HCT116 (cell line): Measurements from ENCODE around the gene VAV2. TPM values are rescaled to one million over a fixed set of nuclear protein-coding genes. Genes with fewer than 3 reads are reported as not detected.

Experiments
- ATAC-seq: fragments of 200-7000 bp; cut with Tn5 transposase; 2 replicates; pipeline ENCODE4 v1.9.1; 2020; ENCODE audit warnings: mild to moderate bottlenecking, moderate library complexity
- BruUV-seq: library from RNA; stranded (reverse); fragments of 400-500 nt; replicated peaks from 2 replicates; lab custom pipeline; 2021; lab: Mats Ljungman, UMichigan
- CTCF ChIA-PET: fragments of 300-600 bp; sonication (Branson Sonifier 250); formaldehyde crosslinking; loops from one replicate; lab custom pipeline; 2021; ENCODE audit warnings: antibody characterized with exemption; lab: Charles Lee
- POLR2A ChIA-PET: fragments of 300-600, 350-600 bp; sonication (Branson Sonifier 250); formaldehyde crosslinking; loops from one replicate; lab custom pipeline; 2021; ENCODE audit warnings: antibody characterized with exemption; lab: Charles Lee
- RAD21 ChIA-PET, 2 experiments: fragments of 300-600 bp; sonication (Branson Sonifier 250); formaldehyde crosslinking; loops; one replicate each; lab custom pipeline; 2023; ENCODE audit warnings: low total read pairs in 2 of 2; ENCODE audit not compliant: uncharacterized antibody in 2 of 2, unreplicated experiment in 2 of 2, low non-redundant PET in 1 of 2; lab: Charles Lee
- DNase-seq: peaks from one replicate; pipeline ENCODE4 v3.0.0-alpha.2; 2010; ENCODE audit warnings: low read depth, low spot score
- H2AFZ ChIP-seq: fragments of 200-600 bp; shearing (Covaris generic), sonication (generic); 2 replicates; pipeline ENCODE4 v1.6.1; 2017; ENCODE audit warnings: low read depth, mixed run types, mixed read lengths, antibody characterized with exemption, low read length; ENCODE audit not compliant: poor library complexity, severe bottlenecking
- H3K27ac ChIP-seq: 2 replicates; pipeline ENCODE4 v1.5.1; 2012; ENCODE audit warnings: low read depth, low read length
- H3K27me3 ChIP-seq: fragments of 200-600 bp; sonication (generic); 2 replicates; pipeline ENCODE4 v1.6.1; 2016; ENCODE audit warnings: mixed run types, low read length, mixed read lengths; ENCODE audit not compliant: insufficient read depth
- H3K36me3 ChIP-seq, 2 experiments: fragments of 200-500 bp in 1 of 2; fragments of 200-600 bp in 1 of 2; sonication (Bioruptor generic) in 1 of 2; sonication (generic) in 1 of 2; 2 replicates each; pipeline versions ENCODE4 v1.5.1 to v1.6.1; 2014 to 2016; ENCODE audit warnings: low read length in 2 of 2, inconsistent platforms in 1 of 2, mixed read lengths in 1 of 2, mixed run types in 1 of 2; ENCODE audit not compliant: insufficient read depth in 2 of 2, control insufficient read depth in 1 of 2
- H3K4me1 ChIP-seq, 2 experiments: fragments of 200-600 bp in 1 of 2; sonication (generic) in 1 of 2; 2 replicates each; pipeline versions ENCODE4 v1.5.1 to v1.6.1; 2012 to 2017; ENCODE audit warnings: low read length in 2 of 2, inconsistent platforms in 1 of 2, mild to moderate bottlenecking in 1 of 2, mixed read lengths in 1 of 2, mixed run types in 1 of 2, moderate library complexity in 1 of 2; ENCODE audit not compliant: insufficient read depth in 2 of 2, control insufficient read depth in 1 of 2
- H3K4me2 ChIP-seq: fragments of 200-600 bp; sonication (generic); 2 replicates; pipeline ENCODE4 v1.6.1; 2017; ENCODE audit warnings: mixed run types, low read length, mixed read lengths
- H3K4me3 ChIP-seq, 2 experiments: fragments of 200-600 bp in 1 of 2; sonication (generic) in 1 of 2; replicated peaks in 1 of 2; 2 replicates each; pipeline ENCODE4 v1.5.1; 2011 to 2016; ENCODE audit warnings: low read length in 2 of 2, control low read depth in 1 of 2, low read depth in 1 of 2, mild to moderate bottlenecking in 1 of 2, mixed read lengths in 1 of 2, mixed run types in 1 of 2
- H3K79me2 ChIP-seq: fragments of 200-600 bp; sonication (generic); 2 replicates; pipeline ENCODE4 v1.6.1; 2017; ENCODE audit warnings: mild to moderate bottlenecking, mixed run types, low read length, moderate library complexity, mixed read lengths; ENCODE audit not compliant: insufficient read depth
- H3K9ac ChIP-seq: fragments of 200-600 bp; sonication (generic); 2 replicates; pipeline ENCODE4 v1.6.1; 2016; ENCODE audit warnings: low read length, mixed read lengths
- H3K9me2 ChIP-seq: fragments of 200-600 bp; sonication (generic), shearing (Covaris generic); 2 replicates; pipeline ENCODE4 v1.6.1; 2017; ENCODE audit warnings: mixed run types, mild to moderate bottlenecking, moderate library complexity; ENCODE audit not compliant: insufficient read depth
- H3K9me3 ChIP-seq, 2 experiments: fragments of 200-500 bp in 1 of 2; fragments of 200-600 bp in 1 of 2; sonication (Bioruptor generic) in 1 of 2; sonication (generic) in 1 of 2; 2 replicates each; pipeline ENCODE4 v1.6.1; 2014 to 2017; ENCODE audit warnings: low read length in 2 of 2, mixed read lengths in 2 of 2, inconsistent platforms in 1 of 2, low read depth in 1 of 2, mild to moderate bottlenecking in 1 of 2, mixed run types in 1 of 2, moderate library complexity in 1 of 2; ENCODE audit not compliant: control insufficient read depth in 1 of 2, insufficient read depth in 1 of 2
- H4K20me1 ChIP-seq: fragments of 200-600 bp; sonication (generic), shearing (Covaris generic); 2 replicates; pipeline ENCODE4 v1.6.1; 2017; ENCODE audit warnings: mixed run types, mild to moderate bottlenecking, moderate library complexity; ENCODE audit not compliant: insufficient read depth
- EZH2phosphoT487 ChIP-seq: fragments of 200-600 bp; IDR thresholded peaks from 2 replicates; pipeline ENCODE4 v1.6.1; 2018; ENCODE audit warnings: antibody characterized with exemption, borderline replicate concordance
- SP1 ChIP-seq: IDR thresholded peaks from 2 replicates; pipeline ENCODE4 v1.6.1; 2012; ENCODE audit warnings: low read depth
- ZNF274 ChIP-seq: fragments of 200-500 bp; sonication (Bioruptor generic); IDR thresholded peaks from 2 replicates; pipeline ENCODE4 v1.6.1; 2014; ENCODE audit warnings: mild to moderate bottlenecking, low read depth, low read length, inconsistent platforms
- intact Hi-C: fragments of 100-400 bp; cut with micrococcal nuclease; formaldehyde crosslinking; loops from 2 replicates; pipeline ENCODE4 v1.10.0; 2022
- total RNA-seq: library from RNA; stranded (reverse); gene quantifications from one replicate; pipeline ENCODE4 v1.2.1, GENCODE V29; 2021; ENCODE audit not compliant: unreplicated experiment
- TF ChIP-seq, protein P1 (sequence below): IDR thresholded peaks from 2 replicates; pipeline ENCODE4 v1.6.1; 2012
- TF ChIP-seq, protein P2 (sequence below), 3 experiments: fragments of 200-600 bp in 1 of 3; sonication (generic) in 1 of 3; IDR thresholded peaks in 2 of 3; conservative IDR thresholded peaks in 1 of 3; 2 replicates each; pipeline ENCODE4 v1.5.1; 2012 to 2017; ENCODE audit warnings: low read depth in 2 of 3, low read length in 2 of 3, antibody characterized with exemption in 1 of 3, borderline replicate concordance in 1 of 3, control low read depth in 1 of 3, mild to moderate bottlenecking in 1 of 3, mixed read lengths in 1 of 3, mixed run types in 1 of 3, moderate library complexity in 1 of 3; ENCODE audit not compliant: insufficient read depth in 1 of 3
- TF ChIP-seq, protein P3 (sequence below): IDR thresholded peaks from 2 replicates; pipeline ENCODE4 v1.6.1; 2012

The VAV2 gene
- total RNA-seq, 1 experiment from 2014 or later, result 33.2 TPM

DNA sequence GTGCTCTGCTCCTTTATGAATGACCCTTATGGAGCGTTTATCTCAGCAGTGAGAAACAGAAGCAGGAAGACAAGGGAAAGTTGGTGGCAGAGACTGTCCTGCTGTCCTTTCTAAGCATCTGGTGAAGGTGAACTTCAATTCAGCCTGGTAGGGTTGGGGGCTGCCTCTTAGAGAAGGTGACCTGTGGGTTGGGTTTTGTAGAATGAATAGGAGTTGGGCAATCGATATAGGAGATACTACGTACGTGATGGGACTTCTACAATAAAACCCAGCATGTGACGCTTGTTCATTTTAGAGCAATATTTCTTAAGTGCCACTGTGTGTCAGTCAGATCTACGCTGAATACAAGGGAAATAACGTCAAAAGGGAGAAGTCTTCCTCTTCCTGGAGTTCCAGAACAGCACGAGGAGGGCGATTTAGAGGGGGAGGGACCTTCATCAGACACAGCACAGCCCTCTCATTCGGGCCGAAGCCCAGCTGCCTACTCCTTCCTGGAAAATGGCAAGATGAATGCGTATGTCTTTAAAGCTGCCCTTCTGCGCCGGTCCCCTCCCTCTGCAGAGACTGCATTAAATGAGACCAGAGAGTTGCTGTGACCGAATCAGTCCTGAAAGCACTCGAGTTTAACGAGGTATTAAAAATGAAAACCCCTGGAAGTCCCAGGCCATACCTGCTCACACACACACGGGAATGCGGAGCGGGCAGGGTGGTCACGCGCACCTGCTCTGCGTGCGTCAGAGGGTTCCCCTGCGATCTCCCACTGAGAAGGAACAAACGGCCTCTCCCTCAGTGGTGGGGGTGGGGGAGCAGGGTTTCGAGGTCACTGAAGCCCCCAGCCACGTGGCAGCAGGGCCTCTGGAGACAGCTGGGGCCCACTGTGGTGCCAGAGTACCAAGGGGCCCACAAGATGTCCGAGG, 168.7 kb downstream of the VAV2 start (continued):
- TF ChIP-seq, protein P1, sequence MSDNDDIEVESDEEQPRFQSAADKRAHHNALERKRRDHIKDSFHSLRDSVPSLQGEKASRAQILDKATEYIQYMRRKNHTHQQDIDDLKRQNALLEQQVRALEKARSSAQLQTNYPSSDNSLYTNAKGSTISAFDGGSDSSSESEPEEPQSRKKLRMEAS, result no peak
- no peak for TF ChIP-seq ZNF274
- TF ChIP-seq SP1, result no peak
- TF ChIP-seq EZH2phosphoT487, result no peak

DNA sequence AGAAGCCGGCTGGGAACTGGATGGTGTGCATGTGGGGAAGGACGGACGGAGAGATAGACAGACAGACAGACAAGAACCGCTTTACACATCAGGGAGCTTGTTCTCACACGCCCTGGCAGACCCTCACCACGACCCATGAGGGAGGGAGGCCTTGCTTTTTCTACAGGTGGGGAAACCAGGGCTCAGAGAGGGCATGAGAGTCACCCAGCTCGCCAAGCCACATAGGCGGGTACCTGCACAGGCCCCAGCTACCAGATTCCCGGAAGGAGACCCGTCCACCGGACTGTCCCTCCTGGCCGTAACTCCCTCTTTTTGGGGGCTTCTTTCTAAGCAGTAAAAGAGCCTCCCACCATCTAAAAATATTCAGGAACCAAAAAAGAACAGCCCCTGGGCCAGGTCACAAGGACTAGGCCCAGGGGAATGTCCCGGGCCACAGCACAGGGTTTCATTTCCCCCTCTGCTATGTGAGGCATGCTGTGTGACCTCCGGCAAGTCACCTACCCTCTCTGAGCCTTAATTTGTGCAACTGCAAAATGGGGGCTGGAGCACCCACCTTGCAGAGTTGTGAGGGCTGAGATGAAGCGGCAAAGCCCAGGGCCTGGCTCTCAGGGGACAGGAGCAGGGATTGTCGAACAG, 169.6 kb downstream of the VAV2 start:
- ChIA-PET POLR2A (no interaction called here), CTCF (no interaction called here)
- ATAC-seq, result no peak

More for the DNA sequence above, 169.6 kb downstream of the VAV2 start:
- no peak for DNase-seq
- H3K36me3 ChIP-seq, result no peaks in the 10 kb centered on the region
- intact Hi-C loops, result no loop called here
- no peaks in the 10 kb centered on the region for H3K9me2 ChIP-seq
- H2AFZ ChIP-seq, result no peak overlapping the region
- H3K27me3 ChIP-seq, result no peaks in the 10 kb centered on the region
- BruUV-seq, result no TSS peak
- H3K4me3 ChIP-seq, result no peak overlapping the region
- H3K79me2 ChIP-seq, result no peaks in the 10 kb centered on the region
- H3K9me3 ChIP-seq, result no peaks in the 10 kb centered on the region
- no peaks in the 10 kb centered on the region; a peak in 1 of 4 replicates for H3K4me1 ChIP-seq
- RAD21 ChIA-PET, result no interaction called here
- no peak overlapping the region for H3K27ac ChIP-seq
- H3K9ac ChIP-seq, result no peak overlapping the region
- H3K4me2 ChIP-seq, result no peak overlapping the region
- H4K20me1 ChIP-seq, result no peaks in the 10 kb centered on the region
- TF ChIP-seq, protein P2, sequence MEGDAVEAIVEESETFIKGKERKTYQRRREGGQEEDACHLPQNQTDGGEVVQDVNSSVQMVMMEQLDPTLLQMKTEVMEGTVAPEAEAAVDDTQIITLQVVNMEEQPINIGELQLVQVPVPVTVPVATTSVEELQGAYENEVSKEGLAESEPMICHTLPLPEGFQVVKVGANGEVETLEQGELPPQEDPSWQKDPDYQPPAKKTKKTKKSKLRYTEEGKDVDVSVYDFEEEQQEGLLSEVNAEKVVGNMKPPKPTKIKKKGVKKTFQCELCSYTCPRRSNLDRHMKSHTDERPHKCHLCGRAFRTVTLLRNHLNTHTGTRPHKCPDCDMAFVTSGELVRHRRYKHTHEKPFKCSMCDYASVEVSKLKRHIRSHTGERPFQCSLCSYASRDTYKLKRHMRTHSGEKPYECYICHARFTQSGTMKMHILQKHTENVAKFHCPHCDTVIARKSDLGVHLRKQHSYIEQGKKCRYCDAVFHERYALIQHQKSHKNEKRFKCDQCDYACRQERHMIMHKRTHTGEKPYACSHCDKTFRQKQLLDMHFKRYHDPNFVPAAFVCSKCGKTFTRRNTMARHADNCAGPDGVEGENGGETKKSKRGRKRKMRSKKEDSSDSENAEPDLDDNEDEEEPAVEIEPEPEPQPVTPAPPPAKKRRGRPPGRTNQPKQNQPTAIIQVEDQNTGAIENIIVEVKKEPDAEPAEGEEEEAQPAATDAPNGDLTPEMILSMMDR (IDR thresholded peaks at IDR 0.05 in 2 of 3, conservative IDR thresholded peaks at IDR 0.05 in 1 of 3; ENCODE audit: borderline replicate concordance in 1 of 3, insufficient read depth in 1 of 3, low read depth in 2 of 3, low read length in 2 of 3), result no peak
- TF ChIP-seq, protein P3, sequence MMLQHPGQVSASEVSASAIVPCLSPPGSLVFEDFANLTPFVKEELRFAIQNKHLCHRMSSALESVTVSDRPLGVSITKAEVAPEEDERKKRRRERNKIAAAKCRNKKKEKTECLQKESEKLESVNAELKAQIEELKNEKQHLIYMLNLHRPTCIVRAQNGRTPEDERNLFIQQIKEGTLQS, result no peak
